Peyer's patch (tissue), 4 donors: ENCODE measurements around the gene LIMCH1.

Source experiments
- CTCF ChIP-seq, 6 experiments: fragments of 450-650 bp in 4 of 6; fragments of 200-600 bp in 2 of 6; sonication (generic) in 1 of 6; IDR thresholded peaks; one replicate each; pipeline ENCODE4 v1.5.1; 2017 to 2019; ENCODE audit warnings: antibody characterized with exemption in 6 of 6, mild to moderate bottlenecking in 3 of 6, moderate library complexity in 1 of 6
- POLR2A ChIP-seq, 2 donors: fragments of 450-650 bp; IDR thresholded peaks; one replicate each; pipeline ENCODE4 v1.5.1; 2017; ENCODE audit warnings: antibody characterized with exemption in 2 of 2, mild to moderate bottlenecking in 2 of 2, moderate library complexity in 2 of 2

- no peak for TF ChIP-seq POLR2A (IDR thresholded peaks at IDR 0.05)
- no peak for TF ChIP-seq CTCF (IDR thresholded peaks at IDR 0.05)
Observed at GRCh38 chr4:41517121-41517520, 20.8 kb upstream of the LIMCH1 start.
